ENCODE data around the gene CPLANE1.

Gene CPLANE1

DNA sequence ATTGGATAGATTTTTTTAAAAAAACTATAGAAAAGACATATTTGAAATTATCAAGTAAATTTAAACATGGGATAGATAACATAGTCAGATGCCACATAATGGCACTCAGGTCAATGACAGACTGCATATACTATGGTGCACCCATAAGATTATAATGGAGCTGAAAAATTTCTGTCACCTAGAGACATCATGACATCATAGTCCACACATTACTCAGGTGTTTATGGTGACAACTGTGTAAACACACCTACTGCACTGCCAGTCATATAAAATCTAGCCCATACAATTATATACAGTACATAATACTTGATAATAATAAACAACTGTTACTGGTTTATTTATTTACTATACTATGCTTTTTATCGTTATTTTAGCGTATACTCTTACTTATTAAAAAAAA lies 58.6 kb downstream of the CPLANE1 start:
- TF ChIP-seq, protein P1, sequence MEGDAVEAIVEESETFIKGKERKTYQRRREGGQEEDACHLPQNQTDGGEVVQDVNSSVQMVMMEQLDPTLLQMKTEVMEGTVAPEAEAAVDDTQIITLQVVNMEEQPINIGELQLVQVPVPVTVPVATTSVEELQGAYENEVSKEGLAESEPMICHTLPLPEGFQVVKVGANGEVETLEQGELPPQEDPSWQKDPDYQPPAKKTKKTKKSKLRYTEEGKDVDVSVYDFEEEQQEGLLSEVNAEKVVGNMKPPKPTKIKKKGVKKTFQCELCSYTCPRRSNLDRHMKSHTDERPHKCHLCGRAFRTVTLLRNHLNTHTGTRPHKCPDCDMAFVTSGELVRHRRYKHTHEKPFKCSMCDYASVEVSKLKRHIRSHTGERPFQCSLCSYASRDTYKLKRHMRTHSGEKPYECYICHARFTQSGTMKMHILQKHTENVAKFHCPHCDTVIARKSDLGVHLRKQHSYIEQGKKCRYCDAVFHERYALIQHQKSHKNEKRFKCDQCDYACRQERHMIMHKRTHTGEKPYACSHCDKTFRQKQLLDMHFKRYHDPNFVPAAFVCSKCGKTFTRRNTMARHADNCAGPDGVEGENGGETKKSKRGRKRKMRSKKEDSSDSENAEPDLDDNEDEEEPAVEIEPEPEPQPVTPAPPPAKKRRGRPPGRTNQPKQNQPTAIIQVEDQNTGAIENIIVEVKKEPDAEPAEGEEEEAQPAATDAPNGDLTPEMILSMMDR (IDR thresholded peaks at IDR 0.05; ENCODE audit: low read depth, low read length, missing control alignments): no peak
- DNase-seq (ENCODE audit: low read depth): no peak
- no peak overlapping the region for H3K4me3 ChIP-seq (ENCODE audit: low read depth, low read length)

DNA sequence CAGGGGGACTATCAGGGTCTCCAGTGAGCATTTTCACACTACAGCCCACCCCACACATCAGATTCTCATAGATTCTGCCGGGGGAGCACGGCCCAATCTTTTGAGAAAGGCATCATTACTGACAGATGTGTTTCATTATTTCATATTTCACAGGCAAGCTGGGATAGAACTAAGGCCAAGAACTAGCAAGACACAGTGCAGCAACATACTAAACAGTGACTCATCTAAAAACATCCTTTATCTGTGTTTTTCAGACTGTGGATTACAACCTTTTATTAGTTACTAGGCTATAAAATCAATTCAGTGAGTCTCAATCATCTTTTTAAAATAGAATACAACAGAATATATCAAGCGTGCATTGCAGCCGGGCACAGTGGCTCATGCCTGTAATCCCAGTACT lies 59.8 kb downstream of the CPLANE1 start:
- H3K4me3 ChIP-seq (ENCODE audit: low read depth, low read length): no peak overlapping the region
- TF ChIP-seq, protein P1 (IDR thresholded peaks at IDR 0.05; ENCODE audit: low read depth, low read length, missing control alignments): no peak
- no peak for DNase-seq (ENCODE audit: low read depth)

DNA sequence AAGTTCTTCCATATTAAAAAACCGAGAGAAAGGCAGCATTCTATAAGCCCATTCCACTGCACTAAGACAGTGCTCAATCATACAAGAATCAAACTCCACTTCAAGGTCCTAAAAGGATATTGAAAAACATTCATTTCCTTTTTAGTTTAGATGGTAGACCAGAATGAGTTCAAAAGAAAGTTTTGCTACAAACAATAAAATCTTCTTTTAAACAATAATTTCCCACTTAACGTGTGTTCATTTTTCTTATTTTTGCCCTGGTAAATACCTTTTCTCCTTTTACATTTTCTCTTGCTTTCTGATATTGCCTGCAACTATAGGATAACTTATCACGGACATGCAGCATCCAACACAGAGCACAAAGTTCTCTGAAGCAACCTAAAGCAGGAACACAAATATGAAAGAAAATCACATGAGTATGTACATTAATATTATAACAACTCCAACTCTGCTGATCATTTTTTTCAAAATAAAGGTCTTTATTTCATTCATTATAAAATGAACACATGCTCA lies 61.7 kb downstream of the CPLANE1 start:
- H3K4me3 ChIP-seq (ENCODE audit: low read depth, low read length): no peak overlapping the region
- TF ChIP-seq, protein P1 (IDR thresholded peaks at IDR 0.05; ENCODE audit: low read depth, low read length, missing control alignments): no peak
- DNase-seq (ENCODE audit: low read depth): no peak

DNA sequence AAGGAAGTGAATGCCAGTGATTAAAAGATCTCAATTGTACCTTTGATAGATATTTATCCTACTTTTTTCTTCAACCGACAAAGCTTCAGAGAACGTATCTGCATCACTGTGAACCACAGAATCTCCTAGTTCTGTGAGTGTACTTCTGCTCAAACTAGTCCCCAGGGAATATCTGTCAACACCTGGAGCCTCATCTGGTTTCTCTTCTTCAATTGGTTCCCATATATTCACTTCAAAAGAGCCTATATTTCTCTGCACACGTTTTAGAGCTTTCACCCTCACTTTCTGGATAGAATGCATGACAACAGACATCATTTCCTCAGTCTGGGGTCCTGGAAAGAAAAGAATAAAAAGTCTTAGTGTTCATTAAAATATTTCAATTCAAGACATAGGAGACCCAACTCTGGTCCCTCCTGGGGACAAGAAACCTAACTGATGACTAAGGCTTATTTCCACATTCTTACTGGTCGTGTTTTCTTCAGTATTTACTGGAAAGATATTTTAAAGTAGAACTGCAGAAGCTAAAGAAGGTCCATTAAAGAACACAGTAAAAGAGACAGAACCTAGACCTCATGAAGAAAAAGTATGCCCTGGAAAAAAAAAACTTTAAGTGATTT lies 64.3 kb downstream of the CPLANE1 start:
- TF ChIP-seq, protein P1 (IDR thresholded peaks at IDR 0.05; ENCODE audit: low read depth, low read length, missing control alignments): no peak
- DNase-seq (ENCODE audit: low read depth): peak; percentile 16
- H3K4me3 ChIP-seq (ENCODE audit: low read depth, low read length): no peak overlapping the region

DNA sequence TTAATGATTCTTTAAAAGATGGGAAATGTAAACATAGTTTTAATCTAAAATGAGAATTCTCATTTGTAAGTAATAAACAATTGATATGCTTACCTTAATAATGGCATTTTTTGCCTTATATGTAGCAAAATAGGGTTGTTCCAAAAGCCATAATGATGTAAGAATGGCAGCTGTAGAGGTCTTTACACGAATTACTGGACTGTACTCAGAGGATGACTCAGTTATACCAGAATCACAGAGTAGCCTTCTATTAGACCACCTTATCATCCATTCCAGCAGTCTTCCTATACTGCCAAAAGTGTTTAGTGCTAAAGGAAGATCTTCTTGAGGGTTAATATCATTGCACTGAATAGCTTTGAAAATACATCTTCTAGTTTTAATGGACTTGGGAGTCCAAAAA lies 66.5 kb downstream of the CPLANE1 start:
- TF ChIP-seq, protein P1 (IDR thresholded peaks at IDR 0.05; ENCODE audit: low read depth, low read length, missing control alignments): no peak
- no peak for DNase-seq (ENCODE audit: low read depth)
- no peak overlapping the region for H3K4me3 ChIP-seq (ENCODE audit: low read depth, low read length)

DNA sequence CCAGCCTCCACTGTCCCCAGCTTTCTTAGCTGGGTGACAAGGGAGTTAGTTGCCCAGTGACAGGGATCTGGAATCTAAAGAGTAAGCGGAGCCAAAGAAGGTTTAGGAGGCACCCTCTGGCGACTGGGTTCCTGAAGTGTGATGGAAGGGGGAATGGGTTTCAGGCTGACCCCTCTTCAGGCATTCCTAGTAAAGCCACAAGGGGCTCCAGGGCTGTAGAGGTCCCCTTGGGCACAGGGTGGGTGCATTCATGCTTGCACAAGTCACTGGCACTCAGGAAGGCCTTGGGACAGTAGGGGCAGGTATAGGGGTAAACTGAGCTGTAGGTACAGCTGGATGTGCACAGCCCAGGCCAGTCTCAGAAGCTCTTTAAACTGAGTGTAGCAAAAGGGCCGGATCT lies 74.2 kb downstream of the CPLANE1 start:
- no peak for DNase-seq (ENCODE audit: low read depth)
- H3K4me3 ChIP-seq (ENCODE audit: low read depth, low read length): no peak overlapping the region
- TF ChIP-seq, protein P1 (IDR thresholded peaks at IDR 0.05; ENCODE audit: low read depth, low read length, missing control alignments): no peak

DNA sequence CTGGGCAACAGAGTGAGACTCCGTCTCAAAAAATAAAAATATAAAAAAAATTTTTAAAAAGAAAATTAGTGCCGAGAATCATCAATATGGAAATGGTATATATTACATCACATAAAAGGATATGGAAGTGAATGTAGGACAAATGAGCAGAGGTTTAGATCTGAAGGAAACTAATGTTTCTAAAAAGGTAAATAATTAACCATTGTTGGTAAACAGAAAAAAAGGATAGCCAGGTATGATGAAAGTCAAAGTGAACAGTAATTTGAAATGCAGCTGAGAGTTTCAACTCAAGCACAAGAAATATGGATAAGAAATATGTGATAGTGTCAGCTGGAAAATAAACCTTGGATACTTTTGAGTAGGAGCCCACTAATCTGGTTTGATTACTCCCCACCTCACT lies 76.2 kb downstream of the CPLANE1 start:
- DNase-seq (ENCODE audit: low read depth): no peak
- H3K4me3 ChIP-seq (ENCODE audit: low read depth, low read length): no peak overlapping the region
- TF ChIP-seq, protein P1 (IDR thresholded peaks at IDR 0.05; ENCODE audit: low read depth, low read length, missing control alignments): no peak

All from GM12864 (cell line).